ENCODE results near the gene TAPBP. TPM values are rescaled to one million over a fixed set of nuclear protein-coding genes. Genes with fewer than 3 reads are reported as not detected.
"Not testable (repeated sequence)": the region's sequence is repeated elsewhere in the genome, so short reads cannot be mapped to it uniquely, and the experiment has no call there.

Gene TAPBP
- total RNA-seq, 4 donors from 2014 or later: 68.1 to 101 (median 77.0) TPM

DNA sequence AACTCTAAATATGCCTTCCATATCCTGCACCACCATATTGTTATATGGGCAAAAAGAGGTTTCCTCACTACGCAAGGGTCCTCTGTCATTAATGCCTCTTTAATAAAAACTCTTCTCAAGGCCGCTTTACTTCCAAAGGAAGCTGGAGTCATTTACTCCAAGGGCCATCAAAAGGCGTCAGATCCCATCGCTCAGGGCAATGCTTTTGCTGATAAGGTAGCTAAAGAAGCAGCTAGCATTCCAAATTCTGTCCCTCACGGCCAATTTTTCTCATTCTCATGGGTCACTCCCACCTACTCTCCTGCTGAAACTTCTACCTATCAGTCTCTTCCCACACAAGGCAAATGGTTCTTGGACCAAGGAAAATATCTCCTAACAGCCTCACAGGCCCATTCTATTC, 33.9 kb upstream of the TAPBP start:
- TF ChIP-seq POLR2A (IDR thresholded peaks at IDR 0.05): no peak
- TF ChIP-seq, protein P1, sequence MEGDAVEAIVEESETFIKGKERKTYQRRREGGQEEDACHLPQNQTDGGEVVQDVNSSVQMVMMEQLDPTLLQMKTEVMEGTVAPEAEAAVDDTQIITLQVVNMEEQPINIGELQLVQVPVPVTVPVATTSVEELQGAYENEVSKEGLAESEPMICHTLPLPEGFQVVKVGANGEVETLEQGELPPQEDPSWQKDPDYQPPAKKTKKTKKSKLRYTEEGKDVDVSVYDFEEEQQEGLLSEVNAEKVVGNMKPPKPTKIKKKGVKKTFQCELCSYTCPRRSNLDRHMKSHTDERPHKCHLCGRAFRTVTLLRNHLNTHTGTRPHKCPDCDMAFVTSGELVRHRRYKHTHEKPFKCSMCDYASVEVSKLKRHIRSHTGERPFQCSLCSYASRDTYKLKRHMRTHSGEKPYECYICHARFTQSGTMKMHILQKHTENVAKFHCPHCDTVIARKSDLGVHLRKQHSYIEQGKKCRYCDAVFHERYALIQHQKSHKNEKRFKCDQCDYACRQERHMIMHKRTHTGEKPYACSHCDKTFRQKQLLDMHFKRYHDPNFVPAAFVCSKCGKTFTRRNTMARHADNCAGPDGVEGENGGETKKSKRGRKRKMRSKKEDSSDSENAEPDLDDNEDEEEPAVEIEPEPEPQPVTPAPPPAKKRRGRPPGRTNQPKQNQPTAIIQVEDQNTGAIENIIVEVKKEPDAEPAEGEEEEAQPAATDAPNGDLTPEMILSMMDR (IDR thresholded peaks at IDR 0.05): no peak
- Histone ChIP-seq H3K27ac (no peak overlapping the region), H3K36me3 (no peaks in the 10 kb centered on the region), H3K27me3 (no peaks in the 10 kb centered on the region), H3K4me3 (no peak overlapping the region), H3K4me1 (peaks cover 0 to 20% (median 4%) of the 10 kb centered on the region in 3 donors), H3K9me3 (no peaks in the 10 kb centered on the region)
- no peak for DNase-seq
- intact Hi-C loops (cut with DNase I): no loop called here
- WGBS, 2 donors: 92 to 95% methylated on average over 5 of the region's 5 CpGs

DNA sequence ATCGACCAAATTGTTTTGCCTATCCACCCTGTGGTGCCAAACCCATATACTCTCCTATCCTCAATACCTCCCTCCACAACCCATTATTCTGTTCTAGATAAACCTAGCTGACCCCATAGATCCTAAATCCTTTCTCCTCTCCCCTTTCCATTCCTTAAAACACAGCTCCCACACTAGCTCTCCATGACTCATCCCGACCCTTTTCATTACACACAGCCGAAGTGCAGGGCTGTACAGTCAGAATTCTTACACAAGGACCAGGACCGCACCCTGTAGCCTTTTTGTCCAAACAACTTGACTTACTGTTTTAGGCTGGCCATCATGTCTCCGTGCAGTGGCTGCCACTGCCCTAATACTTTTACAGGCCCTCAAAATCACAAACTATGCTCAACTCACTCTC, 33.1 kb upstream of the TAPBP start:
- H3K27me3 ChIP-seq; H3K36me3 ChIP-seq; DNase-seq; H3K9me3 ChIP-seq; intact Hi-C loops (cut with DNase I); H3K4me3 ChIP-seq: not testable (repeated sequence)
- peak overlapping the region in 1 of 4 donors; percentile 28 for H3K27ac ChIP-seq
- H3K4me1 ChIP-seq: peaks cover 0 to 20% (median 4%) of the 10 kb centered on the region in 3 donors
- WGBS, 2 donors: 55 to 59% methylated on average over 5 of the region's 5 CpGs

DNA sequence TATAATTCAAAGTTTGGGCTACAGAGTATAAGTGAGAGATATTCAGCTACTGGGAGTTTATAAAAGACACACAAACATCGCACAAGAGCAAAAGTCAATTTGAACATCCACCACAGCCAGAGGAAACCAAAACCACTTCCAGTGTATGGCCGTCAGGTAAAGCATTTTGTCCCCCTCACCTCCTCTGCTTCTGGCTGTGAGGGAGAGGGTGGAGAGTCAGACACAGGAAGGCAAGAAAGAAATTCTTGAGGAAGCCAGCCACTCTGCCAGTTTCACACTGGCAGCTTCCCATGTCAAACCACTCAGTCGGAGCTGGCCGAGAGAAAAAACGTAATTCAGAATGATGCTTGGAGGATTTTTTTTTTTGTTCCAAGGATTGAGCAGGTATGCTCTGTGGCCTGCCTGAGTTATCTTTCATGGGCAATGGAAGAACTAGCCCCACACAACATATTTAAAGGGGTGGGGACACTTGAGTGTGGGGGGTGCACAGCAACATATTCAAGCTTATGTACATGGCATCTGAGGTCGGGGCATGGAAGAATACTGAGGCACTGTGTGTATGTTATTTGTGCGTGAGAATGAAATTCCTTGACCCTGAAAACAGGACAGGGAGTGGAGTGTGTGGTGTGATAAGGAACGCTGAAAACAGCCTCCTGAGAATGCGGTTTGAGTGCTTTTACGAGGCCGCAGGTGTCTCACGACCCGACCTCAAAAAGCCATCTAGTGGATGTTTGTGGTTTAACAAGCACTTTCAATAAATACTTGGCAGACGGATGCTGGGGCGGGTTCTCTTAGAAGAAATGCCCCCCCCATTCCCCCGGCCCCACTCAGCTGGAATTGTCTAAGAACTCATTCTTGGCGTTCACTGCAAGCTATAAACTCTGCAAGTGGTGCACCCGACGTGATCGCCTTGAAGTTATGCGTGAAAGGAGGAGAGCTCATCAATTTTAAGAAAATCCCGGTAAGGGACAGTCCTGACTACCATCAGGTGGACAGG, 31.1 kb upstream of the TAPBP start:
- Histone ChIP-seq H3K9me3 (no peaks in the 10 kb centered on the region), H3K4me3 (peak overlapping the region in 1 of 4 donors; percentile 33), H3K27me3 (no peaks in the 10 kb centered on the region), H3K27ac (peak overlapping the region; percentile 26 to 54 (median 36)), H3K4me1 (peaks cover 0 to 20% (median 4%) of the 10 kb centered on the region in 3 donors), H3K36me3 (no peaks in the 10 kb centered on the region)
- DNase-seq: peak; percentile 29
- no peak for TF ChIP-seq POLR2A (IDR thresholded peaks at IDR 0.05)
- TF ChIP-seq, protein P1 (IDR thresholded peaks at IDR 0.05): peak; percentile 55 to 72 (median 64)
- intact Hi-C loops (cut with DNase I): no loop called here
- 18 to 19% methylated on average over 20 to 22 of the region's 22 CpGs for WGBS, 2 donors

DNA sequence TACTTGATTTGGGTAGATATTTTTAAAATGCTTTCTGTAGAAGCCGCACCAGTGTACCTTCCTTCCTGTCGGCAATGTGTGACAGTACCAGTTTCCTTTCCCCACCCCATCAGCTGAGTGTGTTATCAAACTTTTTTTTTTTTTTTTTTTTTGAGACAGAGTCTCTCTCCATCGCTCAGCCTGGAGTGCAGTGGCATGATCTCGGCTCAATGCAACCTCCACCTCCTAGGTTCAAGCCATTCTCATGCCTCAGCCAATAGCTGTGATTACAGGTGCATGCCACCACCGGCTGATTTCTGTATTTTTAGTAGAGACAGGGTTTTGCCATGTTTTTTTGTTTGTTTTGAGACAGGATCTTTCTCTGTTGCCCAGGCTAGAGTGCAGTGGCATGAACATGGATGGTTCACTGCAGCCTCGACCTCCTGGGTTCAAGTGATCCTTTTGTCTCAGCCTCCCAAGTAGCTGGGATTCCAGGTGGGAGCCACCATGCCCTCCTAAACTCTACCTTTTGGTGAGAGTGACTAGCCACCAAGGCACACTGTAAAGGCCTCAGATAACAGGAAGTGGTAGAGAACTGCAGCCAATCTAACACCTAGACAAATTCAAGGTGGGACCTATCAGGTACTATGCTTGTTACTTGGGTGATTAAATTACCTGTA, 30.2 kb upstream of the TAPBP start:
- 66% methylated on average over 6 of the region's 6 CpGs for WGBS, 2 donors

DNA sequence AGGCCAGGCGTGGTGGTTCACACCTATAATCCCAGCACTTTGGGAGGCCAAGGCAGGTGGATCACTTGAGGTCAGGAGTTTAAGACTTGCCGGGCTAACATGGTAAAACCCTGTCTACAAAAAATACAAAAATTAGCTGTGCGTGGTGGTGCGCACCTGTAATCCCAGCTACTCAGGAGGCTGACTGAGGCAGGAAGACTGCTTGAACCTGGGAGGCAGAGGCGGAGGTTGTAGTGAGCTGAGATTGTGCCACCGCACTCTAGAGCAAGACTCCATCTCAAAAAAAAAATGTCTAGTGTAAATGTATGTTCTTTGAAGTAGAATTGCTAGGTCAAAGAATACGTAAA, 29.7 kb upstream of the TAPBP start:
- H3K27me3 ChIP-seq; H3K36me3 ChIP-seq; intact Hi-C loops (cut with DNase I); H3K9me3 ChIP-seq; DNase-seq; H3K4me3 ChIP-seq: not testable (repeated sequence)
- 84 to 93% methylated on average over 7 of the region's 7 CpGs for WGBS, 2 donors
- Histone ChIP-seq H3K27ac (peak overlapping the region; percentile 20 to 74 (median 43)), H3K4me1 (peaks cover 0 to 20% (median 4%) of the 10 kb centered on the region in 3 donors)

More for the DNA sequence above, 30.2 kb upstream of the TAPBP start:
- intact Hi-C loops (cut with DNase I): no loop called here
- Histone ChIP-seq H3K36me3 (no peaks in the 10 kb centered on the region), H3K27me3 (no peaks in the 10 kb centered on the region), H3K4me3 (no peak overlapping the region), H3K4me1 (peaks cover 0 to 20% (median 4%) of the 10 kb centered on the region in 3 donors), H3K9me3 (no peaks in the 10 kb centered on the region), H3K27ac (peak overlapping the region in 3 of 4 donors; percentile 30 to 54 (median 43))
- TF ChIP-seq POLR2A (IDR thresholded peaks at IDR 0.05): no peak
- TF ChIP-seq, protein P1 (IDR thresholded peaks at IDR 0.05): no peak
- no peak for DNase-seq

DNA sequence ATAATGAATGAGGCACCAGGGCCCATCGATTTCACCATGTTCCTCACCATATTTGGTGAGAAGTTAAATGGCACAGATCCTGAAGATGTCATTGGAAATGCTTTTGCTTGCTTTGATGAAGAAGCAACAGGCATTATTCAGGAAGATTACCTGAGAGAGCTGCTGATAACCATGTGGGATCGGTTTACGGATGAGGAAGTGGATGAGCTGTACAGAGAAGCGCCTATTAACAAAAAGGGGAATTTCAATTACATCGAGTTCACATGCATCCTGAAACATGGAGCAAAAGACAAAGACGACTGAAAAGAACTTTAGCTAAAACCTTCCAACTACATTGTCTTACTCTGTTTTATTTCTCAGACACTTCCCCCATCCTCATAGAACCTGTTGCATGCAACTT, 25.3 kb upstream of the TAPBP start:
- no peaks in the 10 kb centered on the region for H3K9me3 ChIP-seq
- no peaks in the 10 kb centered on the region for H3K4me1 ChIP-seq
- H3K27me3 ChIP-seq: no peaks in the 10 kb centered on the region
- 68 to 69% methylated on average over 6 of the region's 6 CpGs for WGBS, 2 donors
- TF ChIP-seq POLR2A (IDR thresholded peaks at IDR 0.05): no peak
- TF ChIP-seq, protein P1 (IDR thresholded peaks at IDR 0.05): no peak
- intact Hi-C loops (cut with DNase I): no loop called here
- H3K4me3 ChIP-seq: no peak overlapping the region
- no peaks in the 10 kb centered on the region for H3K36me3 ChIP-seq
- DNase-seq: no peak
- no peak overlapping the region for H3K27ac ChIP-seq
